Astrocyte of the cerebellum (primary cell): ENCODE results near the gene KMT2C.

Source experiments
- DNase-seq: peaks from one replicate; pipeline ENCODE4 v3.0.0-alpha.2; 2011; ENCODE audit warnings: low read depth
- H3K4me3 ChIP-seq: 2 replicates; pipeline ENCODE4 v1.5.1; 2011; ENCODE audit warnings: mild to moderate bottlenecking, low read depth, low read length, moderate library complexity
- CTCF ChIP-seq: IDR thresholded peaks from 2 replicates; pipeline ENCODE4 v1.5.1; 2012; ENCODE audit warnings: low read length, low read depth, moderate library complexity, mild to moderate bottlenecking; ENCODE audit errors: missing control alignments
- in situ Hi-C: cut with HindIII; loops from 2 replicates; pipeline ENCODE4 v1.10.0; 2017; ENCODE audit warnings: low sequenced_read_pairs

Gene KMT2C

GRCh38 chr7:152435384-152436110, at the start of gene KMT2C:
KMT2C (minus strand) TSS chr7:152436003; CDS start chr7:152435786, 217 bp downstream.
- DNase-seq: no peak
- in situ Hi-C loops: no loop called here

GRCh38 chr7:152481082-152481481, 45.3 kb upstream of the KMT2C start:
- H3K4me3 ChIP-seq: no peak overlapping the region
- TF ChIP-seq CTCF: no peak
- in situ Hi-C loops: no loop called here
- no peak for DNase-seq

More at GRCh38 chr7:152435384-152436110, at the start of gene KMT2C:
- peak within 1 kb of the TSS; percentile 65 for H3K4me3 ChIP-seq
- no peak for TF ChIP-seq CTCF

- no peak overlapping the region for H3K4me3 ChIP-seq
- in situ Hi-C loops: no loop called here
- no peak for TF ChIP-seq CTCF
- DNase-seq: no peak
Measured at GRCh38 chr7:152480664-152481063, 44.9 kb upstream of the KMT2C start.

GRCh38 chr7:152479595-152479994, 43.8 kb upstream of the KMT2C start:
- no peak for TF ChIP-seq CTCF
- no peak for DNase-seq
- no peak overlapping the region for H3K4me3 ChIP-seq
- in situ Hi-C loops: no loop called here

- H3K4me3 ChIP-seq: no peak overlapping the region
- no peak for TF ChIP-seq CTCF
- in situ Hi-C loops: no loop called here
Measured at GRCh38 chr7:152478140-152478539, 42.3 kb upstream of the KMT2C start.

GRCh38 chr7:152477079-152477478, 41.3 kb upstream of the KMT2C start:
- no peak overlapping the region for H3K4me3 ChIP-seq
- in situ Hi-C loops: no loop called here
- no peak for TF ChIP-seq CTCF
- no peak for DNase-seq

More at GRCh38 chr7:152478140-152478539, 42.3 kb upstream of the KMT2C start:
- DNase-seq: no peak
